H9 (cell line): ENCODE results near the gene DDX20. TPM values are rescaled to one million over a fixed set of nuclear protein-coding genes. Genes with fewer than 3 reads are reported as not detected.

ENCODE experiments used
- DNase-seq: peaks from one replicate; pipeline ENCODE4 v3.0.0-alpha.2; 2017
- H2AFZ ChIP-seq: one replicate; pipeline ENCODE4 v1.6.1; 2013; ENCODE audit warnings: mild to moderate bottlenecking, low read length, control low read depth, moderate library complexity
- H2AK5ac ChIP-seq: 2 replicates; pipeline ENCODE4 v1.6.1; 2013; ENCODE audit warnings: low read length, control low read depth, mixed read lengths; ENCODE audit not compliant: insufficient read length
- H2BK120ac ChIP-seq: one replicate; pipeline ENCODE4 v1.6.1; 2013; ENCODE audit warnings: low read depth, mild to moderate bottlenecking, low read length, control low read depth, inconsistent platforms; ENCODE audit not compliant: poor library complexity, severe bottlenecking
- H2BK12ac ChIP-seq: 2 replicates; pipeline ENCODE4 v1.6.1; 2013; ENCODE audit warnings: low read length, control low read depth, mixed read lengths, low read depth; ENCODE audit not compliant: insufficient read length
- H2BK15ac ChIP-seq: 2 replicates; pipeline ENCODE4 v1.6.1; 2013; ENCODE audit warnings: low read depth, low read length, control low read depth
- H2BK20ac ChIP-seq: one replicate; pipeline ENCODE4 v1.6.1; 2013; ENCODE audit warnings: low read depth, mild to moderate bottlenecking, low read length, control low read depth, inconsistent platforms; ENCODE audit not compliant: poor library complexity, severe bottlenecking
- H2BK5ac ChIP-seq: 2 replicates; pipeline ENCODE4 v1.6.1; 2013; ENCODE audit warnings: low read length, control low read depth, mixed read lengths; ENCODE audit not compliant: insufficient read length
- H3K14ac ChIP-seq: 2 replicates; pipeline ENCODE4 v1.6.1; 2013; ENCODE audit warnings: low read length, control low read depth; ENCODE audit not compliant: insufficient read depth
- H3K18ac ChIP-seq: 2 replicates; pipeline ENCODE4 v1.6.1; 2013; ENCODE audit warnings: low read depth, mild to moderate bottlenecking, mixed read lengths, low read length, control low read depth; ENCODE audit not compliant: insufficient read length
- H3K23ac ChIP-seq: 2 replicates; pipeline ENCODE4 v1.6.1; 2013; ENCODE audit warnings: low read length, control low read depth, mixed read lengths, low read depth; ENCODE audit not compliant: insufficient read length
- H3K23me2 ChIP-seq: 2 replicates; pipeline ENCODE4 v1.6.1; 2013; ENCODE audit warnings: low read depth, mild to moderate bottlenecking, mixed read lengths, low read length, control low read depth; ENCODE audit not compliant: insufficient read length, poor library complexity, severe bottlenecking
- H3K27ac ChIP-seq: 2 replicates; pipeline ENCODE4 v1.5.1; 2013; ENCODE audit warnings: low read length, control low read depth, mixed read lengths, low read depth; ENCODE audit not compliant: insufficient read length
- H3K27me3 ChIP-seq: 2 replicates; pipeline ENCODE4 v1.6.1; 2013; ENCODE audit warnings: low read length, control low read depth, inconsistent platforms; ENCODE audit not compliant: insufficient read depth
- H3K4ac ChIP-seq: 2 replicates; pipeline ENCODE4 v1.6.1; 2013; ENCODE audit warnings: low read depth, mild to moderate bottlenecking, control low read depth, inconsistent platforms, low read length, moderate library complexity
- H3K4me1 ChIP-seq: 2 replicates; pipeline ENCODE4 v1.6.1; 2013; ENCODE audit warnings: low read length, control low read depth, inconsistent platforms; ENCODE audit not compliant: insufficient read depth
- H3K4me2 ChIP-seq: 2 replicates; pipeline ENCODE4 v1.6.1; 2013; ENCODE audit warnings: low read length, control low read depth, mixed read lengths; ENCODE audit not compliant: insufficient read length, insufficient read depth
- H3K56ac ChIP-seq: 2 replicates; pipeline ENCODE4 v1.6.1; 2013; ENCODE audit warnings: low read depth, mild to moderate bottlenecking, mixed read lengths, low read length, control low read depth; ENCODE audit not compliant: insufficient read length
- H3K79me1 ChIP-seq: 2 replicates; pipeline ENCODE4 v1.6.1; 2013; ENCODE audit warnings: low read depth, mild to moderate bottlenecking, moderate library complexity, low read length, control low read depth, inconsistent platforms; ENCODE audit not compliant: insufficient read depth, poor library complexity, severe bottlenecking
- H3K79me2 ChIP-seq: 2 replicates; pipeline ENCODE4 v1.6.1; 2013; ENCODE audit warnings: low read length, control low read depth, inconsistent platforms; ENCODE audit not compliant: insufficient read depth
- H3K9ac ChIP-seq: 2 replicates; pipeline ENCODE4 v1.6.1; 2013; ENCODE audit warnings: low read length, control low read depth, mixed read lengths; ENCODE audit not compliant: insufficient read length; ENCODE audit errors: extremely low read depth
- H3K9me3 ChIP-seq: one replicate; pipeline ENCODE4 v1.6.1; 2013; ENCODE audit warnings: low read depth, low read length, inconsistent platforms; ENCODE audit not compliant: control insufficient read depth
- H3T11ph ChIP-seq: one replicate; pipeline ENCODE4 v1.6.1; 2013; ENCODE audit warnings: mild to moderate bottlenecking, low read length, control low read depth, inconsistent platforms
- H4K20me1 ChIP-seq: one replicate; pipeline ENCODE4 v1.6.1; 2013; ENCODE audit not compliant: control insufficient read depth, insufficient read length, insufficient read depth
- H4K5ac ChIP-seq: 2 replicates; pipeline ENCODE4 v1.6.1; 2013; ENCODE audit warnings: low read depth, mild to moderate bottlenecking, mixed read lengths, low read length, control low read depth; ENCODE audit not compliant: insufficient read length
- H4K8ac ChIP-seq: replicated peaks from 2 replicates; pipeline ENCODE4 v1.6.1; 2013; ENCODE audit warnings: low read length, control low read depth, mixed read lengths, low read depth; ENCODE audit not compliant: insufficient read length
- H4K91ac ChIP-seq: 2 replicates; pipeline ENCODE4 v1.6.1; 2013; ENCODE audit warnings: low read depth, mild to moderate bottlenecking, moderate library complexity, mixed read lengths, low read length, control low read depth; ENCODE audit not compliant: insufficient read length
- H3K27ac Mint-ChIP-seq, 3 experiments: 2 replicates in 2 of 3; 3 replicates in 1 of 3; pipeline ENCODE4 v1.8.0; 2020 to 2021; ENCODE audit warnings: mixed read lengths in 3 of 3, mild to moderate bottlenecking in 1 of 3, moderate library complexity in 1 of 3
- H3K27me3 Mint-ChIP-seq: 2 replicates; pipeline ENCODE4 v1.8.0; 2021; ENCODE audit warnings: low read depth, mild to moderate bottlenecking, moderate library complexity, mixed read lengths
- H3K36me3 Mint-ChIP-seq, 3 experiments: 2 replicates in 2 of 3; 3 replicates in 1 of 3; pipeline ENCODE4 v1.8.0; 2020 to 2021; ENCODE audit warnings: low read depth in 3 of 3, mixed read lengths in 3 of 3; ENCODE audit not compliant: insufficient read depth in 1 of 3
- H3K4me1 Mint-ChIP-seq, 2 experiments: 2 replicates each; pipeline ENCODE4 v1.8.0; 2020; ENCODE audit warnings: mixed read lengths in 2 of 2
- H3K4me3 Mint-ChIP-seq, 2 experiments: 2 replicates in 1 of 2; 3 replicates in 1 of 2; pipeline ENCODE4 v1.8.0; 2020 to 2021; ENCODE audit warnings: mild to moderate bottlenecking in 2 of 2, mixed read lengths in 2 of 2, moderate library complexity in 1 of 2
- H3K9me3 Mint-ChIP-seq, 2 experiments: 2 replicates in 1 of 2; 3 replicates in 1 of 2; pipeline ENCODE4 v1.8.0; 2020; ENCODE audit warnings: mild to moderate bottlenecking in 2 of 2, mixed read lengths in 2 of 2, moderate library complexity in 1 of 2
- WGBS: extraction: QIAGEN DNeasy Blood & Tissue Kit; methylation state at CpG from one replicate; pipeline ENCODE4 v1.1.7; 2013; ENCODE audit warnings: missing lambda C conversion rate, low lambda C conversion rate, mixed read lengths; ENCODE audit not compliant: insufficient read length; ENCODE audit errors: extremely low coverage; 5-methylcytosine and 5-hydroxymethylcytosine counted together
- total RNA-seq: library from RNA; stranded (reverse); gene quantifications from 2 replicates; pipeline ENCODE4 v1.2.1, GENCODE V29; 2021
- TF ChIP-seq, protein P1 (sequence below): fragments of 200-600 bp; sonication (generic); conservative IDR thresholded peaks from 3 replicates; pipeline ENCODE4 v1.8.0; 2021; ENCODE audit warnings: antibody characterized with exemption, mild to moderate bottlenecking

DDX20 gene
- total RNA-seq, 1 experiment from 2014 or later: 38.3 TPM

DNA sequence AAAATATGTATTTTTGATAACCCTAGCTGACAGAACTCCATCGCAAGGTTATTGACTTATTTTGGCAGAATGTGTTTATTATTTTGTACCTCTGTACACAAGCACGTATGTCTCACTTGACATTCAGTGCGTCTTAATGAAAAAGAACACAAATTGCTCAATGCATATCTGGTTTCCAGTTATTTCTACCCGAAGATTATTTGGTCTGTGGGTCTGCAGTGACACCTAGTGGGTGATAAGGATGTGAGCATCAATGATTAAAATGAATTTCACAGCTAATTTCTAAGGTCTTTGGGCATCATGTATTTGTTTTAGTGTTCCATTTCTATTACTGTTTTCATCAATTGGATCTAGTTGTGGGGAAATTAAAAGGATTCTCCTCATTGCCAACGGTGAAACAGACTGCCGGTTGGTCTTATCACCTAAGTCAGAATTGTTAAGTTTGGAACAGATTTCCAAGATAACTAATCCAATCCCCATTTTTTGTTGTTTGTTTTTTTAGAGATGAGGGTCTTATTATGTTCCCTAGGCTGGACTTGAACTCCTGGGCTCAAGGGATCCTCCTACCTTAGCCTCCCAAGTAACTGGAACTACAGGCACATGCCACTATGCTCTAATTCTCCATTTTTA lies 13.9 kb downstream of the DDX20 start:
- no peaks in the 10 kb centered on the region for H3K9me3 Mint-ChIP-seq
- no peak overlapping the region for H4K8ac ChIP-seq
- H3K18ac ChIP-seq: no peak overlapping the region
- no peak overlapping the region for H3K4ac ChIP-seq
- H2BK12ac ChIP-seq: no peak overlapping the region
- no peaks in the 10 kb centered on the region for H3K79me2 ChIP-seq
- H3K27ac ChIP-seq: no peak overlapping the region
- H3K79me1 ChIP-seq: no peaks in the 10 kb centered on the region
- H4K20me1 ChIP-seq: no peaks in the 10 kb centered on the region
- H3K9me3 ChIP-seq: no peaks in the 10 kb centered on the region
- no peak overlapping the region for H3T11ph ChIP-seq
- H3K23me2 ChIP-seq: no peaks in the 10 kb centered on the region
- H3K14ac ChIP-seq: no peak overlapping the region
- no peak overlapping the region for H3K4me3 Mint-ChIP-seq
- peaks cover 11 to 32% (median 30%) of the 10 kb centered on the region in 3 experiments; a peak in 5 of 7 replicates for H3K36me3 Mint-ChIP-seq
- no peaks in the 10 kb centered on the region for H3K4me1 ChIP-seq
- H2BK15ac ChIP-seq: no peak overlapping the region
- no peak overlapping the region for H2AFZ ChIP-seq
- H3K23ac ChIP-seq: no peak overlapping the region
- H2BK120ac ChIP-seq: no peak overlapping the region
- H3K27me3 Mint-ChIP-seq: no peaks in the 10 kb centered on the region
- H4K5ac ChIP-seq: no peak overlapping the region
- DNase-seq: no peak
- TF ChIP-seq, protein P1, sequence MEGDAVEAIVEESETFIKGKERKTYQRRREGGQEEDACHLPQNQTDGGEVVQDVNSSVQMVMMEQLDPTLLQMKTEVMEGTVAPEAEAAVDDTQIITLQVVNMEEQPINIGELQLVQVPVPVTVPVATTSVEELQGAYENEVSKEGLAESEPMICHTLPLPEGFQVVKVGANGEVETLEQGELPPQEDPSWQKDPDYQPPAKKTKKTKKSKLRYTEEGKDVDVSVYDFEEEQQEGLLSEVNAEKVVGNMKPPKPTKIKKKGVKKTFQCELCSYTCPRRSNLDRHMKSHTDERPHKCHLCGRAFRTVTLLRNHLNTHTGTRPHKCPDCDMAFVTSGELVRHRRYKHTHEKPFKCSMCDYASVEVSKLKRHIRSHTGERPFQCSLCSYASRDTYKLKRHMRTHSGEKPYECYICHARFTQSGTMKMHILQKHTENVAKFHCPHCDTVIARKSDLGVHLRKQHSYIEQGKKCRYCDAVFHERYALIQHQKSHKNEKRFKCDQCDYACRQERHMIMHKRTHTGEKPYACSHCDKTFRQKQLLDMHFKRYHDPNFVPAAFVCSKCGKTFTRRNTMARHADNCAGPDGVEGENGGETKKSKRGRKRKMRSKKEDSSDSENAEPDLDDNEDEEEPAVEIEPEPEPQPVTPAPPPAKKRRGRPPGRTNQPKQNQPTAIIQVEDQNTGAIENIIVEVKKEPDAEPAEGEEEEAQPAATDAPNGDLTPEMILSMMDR: peak; percentile 79
- no peak overlapping the region; a peak in 1 of 7 replicates for H3K27ac Mint-ChIP-seq
- H2BK5ac ChIP-seq: no peak overlapping the region
- H3K9ac ChIP-seq: no peak overlapping the region
- H3K27me3 ChIP-seq: no peaks in the 10 kb centered on the region; the same call in 1 of the 2 replicates
- no peak overlapping the region for H3K56ac ChIP-seq
- H3K4me1 Mint-ChIP-seq: no peaks in the 10 kb centered on the region
- no peak overlapping the region for H3K4me2 ChIP-seq
- no CpG with 5 or more reads among the region's 6 CpGs for WGBS
- H2AK5ac ChIP-seq: no peak overlapping the region
- no peak overlapping the region for H4K91ac ChIP-seq
- no peak overlapping the region for H2BK20ac ChIP-seq
